GM19023 (cell line): ENCODE results near the gene ZSCAN22.
A peak's percentile ranks its signal among the peaks of the same experiment; 100 is the strongest.
"Not testable (repeated sequence)": the region's sequence is repeated elsewhere in the genome, so short reads cannot be mapped to it uniquely, and the experiment has no call there.

ENCODE experiments used
- ATAC-seq: cut with Tn5 transposase; IDR thresholded peaks from one replicate; pipeline ENCODE4 v1.9.1; 2021; ENCODE audit warnings: mild to moderate bottlenecking, moderate library complexity; ENCODE audit not compliant: unreplicated experiment

The ZSCAN22 gene

DNA sequence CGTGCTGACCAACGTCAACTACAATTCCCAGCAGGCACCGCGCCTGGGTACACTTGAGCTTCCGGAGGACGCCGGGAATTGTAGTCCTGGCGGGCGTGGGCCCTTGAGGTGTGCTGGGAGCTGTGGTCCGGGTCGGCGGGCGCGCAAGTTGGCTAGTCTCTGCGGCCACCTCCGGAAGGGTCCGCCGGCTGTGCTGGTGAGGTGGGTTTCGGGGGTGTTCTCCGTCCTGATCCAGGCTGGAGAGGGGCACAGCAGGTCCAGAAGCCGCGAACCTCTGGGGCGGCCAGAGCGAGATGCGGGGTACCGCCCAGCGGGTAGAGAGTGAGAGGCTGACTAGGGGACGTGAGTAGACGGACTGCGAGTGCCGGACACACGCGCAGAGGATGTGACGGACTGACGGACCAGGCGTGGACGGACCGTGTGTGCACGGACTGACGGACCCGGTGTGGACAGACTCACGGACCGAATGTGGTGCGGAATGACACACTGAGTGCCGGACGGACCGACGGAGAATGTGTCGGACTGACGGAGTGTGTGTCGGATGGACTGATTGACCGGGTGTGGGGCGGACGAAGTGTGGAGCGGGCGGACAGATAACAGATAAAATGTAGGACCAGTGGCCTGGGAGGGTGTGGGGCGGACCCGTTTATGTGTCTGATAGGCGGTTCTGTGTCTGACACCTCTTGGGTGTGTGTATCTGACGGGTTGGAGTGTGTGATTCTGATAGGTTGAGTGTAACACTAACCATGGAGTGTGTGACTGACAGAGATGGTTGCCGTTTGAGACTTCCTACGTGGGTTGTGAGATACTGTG is at the start of gene ZSCAN22:
ZSCAN22 (plus strand) TSS at position 81 of the 813 bp plus-strand sequence. CDS start 7,809 bp downstream, outside the sequence.
- peak; percentile 88 for ATAC-seq

DNA sequence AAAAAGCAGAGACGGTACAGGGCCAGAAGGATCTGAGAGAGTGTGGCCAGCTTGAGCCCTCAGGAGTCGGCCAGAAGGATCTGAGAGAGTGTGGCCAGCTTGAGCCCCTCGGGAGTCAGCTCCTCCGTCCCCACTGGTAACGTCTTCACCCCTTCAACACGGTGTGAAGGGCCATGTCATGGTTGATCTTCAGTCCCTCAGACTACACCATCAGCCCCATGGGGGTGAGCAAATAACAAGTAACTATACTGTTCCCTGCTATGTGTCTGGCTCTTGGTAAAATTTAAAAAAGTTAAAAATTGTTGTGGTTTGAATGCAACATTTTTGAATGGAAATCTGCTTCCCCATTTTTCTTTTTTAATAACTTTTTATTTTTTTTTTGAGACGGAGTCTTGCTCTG is 49.6 kb upstream of the ZSCAN22 start:
- ATAC-seq: no peak

DNA sequence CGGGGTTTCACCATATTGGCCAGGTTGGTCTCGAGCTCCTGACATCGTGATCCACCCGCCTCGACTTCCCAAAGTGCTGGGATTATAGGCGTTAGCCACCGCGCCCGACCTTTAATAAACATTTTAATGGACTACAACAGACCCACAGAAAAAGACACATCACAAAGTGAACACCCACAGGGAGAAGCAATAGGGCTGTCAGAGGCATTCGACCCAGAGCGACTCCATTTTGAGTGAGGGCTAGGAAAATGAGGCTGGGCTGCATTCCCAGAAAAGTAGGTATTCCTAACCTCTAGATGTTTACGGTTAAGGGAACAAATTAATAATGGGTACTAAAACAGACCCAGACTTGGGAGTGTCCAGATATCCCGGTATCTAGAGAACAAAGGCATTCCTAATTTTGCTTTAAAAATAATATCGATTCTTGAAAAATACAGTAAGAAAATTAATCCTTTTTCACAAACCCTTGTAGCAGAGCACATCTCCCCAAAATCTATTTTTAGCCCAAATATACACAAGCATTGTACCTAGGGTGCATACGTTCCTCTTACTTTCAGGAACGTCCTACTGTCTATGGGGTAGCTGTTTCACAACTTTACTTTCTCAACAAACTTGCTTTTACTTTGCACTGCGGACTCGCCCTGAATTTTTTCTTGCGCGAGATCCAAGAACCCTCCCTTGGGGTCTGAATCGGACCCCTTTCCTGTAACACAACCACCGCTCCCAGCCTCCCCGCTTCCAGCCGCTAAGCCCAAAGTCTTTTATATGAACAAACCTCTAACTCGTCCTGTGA is 48.9 kb upstream of the ZSCAN22 start:
- ATAC-seq: no peak

DNA sequence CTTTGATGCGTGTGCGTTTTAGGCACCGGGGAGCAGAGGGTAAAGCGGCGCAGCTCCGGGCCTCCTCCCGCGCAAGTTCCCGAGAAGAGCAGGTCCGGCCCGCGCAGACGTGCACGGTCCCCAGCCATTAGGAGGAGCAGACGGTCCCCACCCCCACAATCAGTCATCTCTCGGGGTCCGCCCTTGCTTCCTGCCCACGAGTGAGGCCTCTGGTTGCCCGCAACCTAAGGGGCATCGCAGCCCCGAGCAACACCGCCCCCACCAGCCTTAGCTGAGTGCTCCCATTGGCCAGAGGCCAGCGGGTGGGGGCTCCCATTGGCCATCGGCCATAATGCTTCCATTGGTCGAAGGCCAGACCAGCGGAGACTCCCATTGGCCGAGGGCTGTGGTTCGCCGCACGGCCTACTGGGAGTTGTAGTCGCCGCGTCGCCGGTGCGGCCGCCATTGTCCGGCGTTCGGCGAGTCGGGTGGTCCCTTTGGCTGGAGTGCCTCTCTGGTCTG is 48.2 kb upstream of the ZSCAN22 start, which contains the start of gene ZNF8:
ZNF8 (plus strand) TSS at position 415 of the 501 bp plus-strand sequence. CDS start 127 bp downstream, outside the sequence.
- ATAC-seq: peak; percentile 97

DNA sequence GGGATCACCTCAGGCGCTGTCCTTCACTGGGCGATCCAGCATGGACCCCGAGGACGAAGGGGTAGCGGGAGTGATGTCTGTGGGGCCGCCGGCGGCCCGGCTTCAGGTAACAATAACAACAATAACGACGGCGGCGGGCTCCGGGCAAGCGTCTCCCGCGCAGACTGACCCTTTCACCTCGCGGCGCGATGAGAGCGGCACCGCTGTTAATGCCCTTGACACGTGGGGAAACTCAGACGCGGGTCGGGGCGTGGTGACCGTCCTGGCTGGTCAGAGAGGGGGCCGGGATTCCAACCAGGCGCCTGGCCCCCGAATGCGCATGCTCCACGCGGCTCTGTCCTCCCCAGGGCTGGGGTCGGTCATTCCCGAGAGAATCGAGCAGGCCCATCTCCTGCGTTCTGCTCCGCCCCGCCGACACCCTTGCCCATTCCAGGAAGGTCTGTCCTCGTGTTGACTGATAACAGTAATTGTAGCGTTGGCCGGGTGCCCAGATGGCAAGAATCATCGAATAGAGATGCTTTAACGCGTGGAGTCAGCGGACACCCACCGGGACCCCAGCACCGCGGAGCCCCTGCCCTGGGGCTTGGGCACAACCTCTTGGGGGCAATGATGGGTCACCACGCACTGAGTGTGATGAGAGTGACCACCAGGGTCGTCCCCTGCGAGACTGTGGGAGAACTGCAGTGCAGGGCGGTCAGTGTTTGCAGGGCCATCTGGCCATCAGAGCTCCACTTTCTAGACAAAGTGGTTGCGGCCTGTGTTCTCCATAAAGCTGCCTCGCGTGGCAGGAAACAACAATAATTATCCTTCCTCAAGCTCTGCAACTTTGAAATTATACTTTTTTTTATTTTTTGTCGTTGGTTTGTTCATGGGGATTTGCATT is 47.5 kb upstream of the ZSCAN22 start:
- peak; percentile 34 for ATAC-seq

DNA sequence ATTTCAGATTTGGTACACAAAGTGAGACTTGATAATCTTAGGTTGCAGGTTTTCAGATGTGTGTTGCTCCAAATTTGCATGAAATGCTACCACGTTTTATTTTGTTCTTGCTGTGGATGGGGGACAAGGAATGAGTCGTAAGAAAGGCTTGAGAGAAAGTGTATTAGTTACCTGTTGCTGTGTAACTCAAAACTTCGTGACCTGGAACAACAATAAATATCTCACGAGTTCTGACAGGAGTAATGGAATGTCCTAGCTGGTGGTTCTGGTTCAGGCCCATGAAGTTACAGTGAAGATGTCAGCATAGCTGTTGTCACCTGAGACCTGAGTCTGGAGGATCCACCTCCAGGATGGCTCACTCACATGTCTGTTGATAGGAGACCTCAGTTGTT is 46.9 kb upstream of the ZSCAN22 start:
- no peak for ATAC-seq

DNA sequence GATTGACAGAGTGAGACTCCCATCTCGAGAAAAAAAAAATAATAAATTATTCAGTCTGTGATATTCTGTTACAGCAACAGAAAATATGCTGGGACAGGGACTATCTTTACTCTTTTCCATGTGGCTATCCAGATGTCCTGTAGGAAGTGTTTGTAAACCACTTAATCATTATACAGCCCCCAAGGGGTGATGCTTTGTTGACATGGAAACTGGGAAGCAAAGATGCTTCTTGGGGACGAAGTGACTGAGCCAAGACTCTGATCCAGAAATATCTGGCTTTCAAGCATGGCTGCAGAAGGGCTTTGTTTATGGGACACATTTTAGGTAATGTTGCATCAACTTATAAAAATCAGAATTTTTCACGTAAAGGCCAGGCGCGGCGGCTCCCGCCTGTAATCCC is 42.6 kb upstream of the ZSCAN22 start:
- no peak for ATAC-seq

DNA sequence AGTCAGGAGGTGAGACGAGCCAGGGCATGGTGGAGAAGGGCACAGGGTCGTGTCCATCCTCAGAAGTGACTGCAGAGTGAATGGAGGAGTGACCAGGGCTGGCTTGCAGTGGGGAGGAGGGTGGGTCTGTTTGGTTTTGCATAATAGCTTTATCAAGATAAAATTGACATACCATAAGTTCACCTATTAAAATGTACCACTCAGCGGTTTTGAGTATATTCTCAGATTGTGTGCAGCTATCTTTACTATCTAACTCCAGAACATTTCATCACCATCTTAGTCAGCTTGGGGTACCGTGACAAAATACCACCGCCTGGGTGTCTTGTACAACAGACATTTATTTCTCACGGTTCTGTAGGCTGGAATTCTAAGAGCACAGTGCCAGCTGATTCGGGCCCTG is 34.9 kb upstream of the ZSCAN22 start:
- ATAC-seq: no peak

DNA sequence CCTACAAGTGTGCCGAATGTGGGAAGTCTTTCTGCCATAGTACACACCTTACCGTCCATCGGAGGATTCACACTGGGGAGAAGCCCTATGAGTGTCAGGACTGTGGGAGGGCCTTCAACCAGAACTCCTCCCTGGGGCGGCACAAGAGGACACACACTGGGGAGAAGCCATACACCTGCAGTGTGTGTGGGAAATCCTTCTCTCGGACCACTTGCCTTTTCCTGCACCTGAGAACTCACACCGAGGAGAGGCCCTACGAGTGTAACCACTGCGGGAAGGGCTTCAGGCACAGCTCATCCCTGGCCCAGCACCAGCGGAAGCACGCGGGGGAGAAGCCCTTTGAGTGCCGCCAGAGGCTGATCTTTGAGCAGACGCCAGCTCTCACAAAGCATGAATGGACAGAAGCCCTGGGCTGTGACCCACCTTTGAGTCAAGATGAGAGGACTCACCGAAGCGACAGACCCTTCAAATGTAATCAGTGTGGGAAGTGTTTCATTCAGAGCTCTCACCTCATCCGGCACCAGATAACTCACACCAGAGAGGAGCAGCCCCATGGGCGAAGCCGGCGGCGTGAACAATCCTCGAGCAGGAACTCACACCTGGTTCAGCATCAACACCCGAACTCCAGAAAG is 31.9 kb upstream of the ZSCAN22 start:
- no peak for ATAC-seq

DNA sequence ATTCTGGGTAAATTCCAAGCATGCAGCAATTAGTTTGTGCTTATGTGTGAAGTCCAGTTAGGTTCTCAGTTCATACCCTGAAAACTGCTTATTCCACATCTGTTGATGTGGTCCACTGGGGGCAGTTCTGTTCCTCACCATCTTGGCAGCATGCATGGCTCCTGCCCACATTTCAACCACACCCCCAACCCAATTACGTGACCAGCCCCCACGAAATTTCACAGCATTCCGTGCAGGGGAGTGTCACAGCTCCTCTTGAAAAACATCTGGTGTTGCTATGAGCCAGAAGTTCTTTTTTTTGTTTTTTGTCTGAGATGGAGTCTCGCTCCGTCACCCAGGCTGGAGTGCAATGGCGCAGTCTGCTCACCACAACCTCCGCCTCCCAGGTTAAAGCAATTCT is 30.7 kb upstream of the ZSCAN22 start:
- ATAC-seq: no peak

DNA sequence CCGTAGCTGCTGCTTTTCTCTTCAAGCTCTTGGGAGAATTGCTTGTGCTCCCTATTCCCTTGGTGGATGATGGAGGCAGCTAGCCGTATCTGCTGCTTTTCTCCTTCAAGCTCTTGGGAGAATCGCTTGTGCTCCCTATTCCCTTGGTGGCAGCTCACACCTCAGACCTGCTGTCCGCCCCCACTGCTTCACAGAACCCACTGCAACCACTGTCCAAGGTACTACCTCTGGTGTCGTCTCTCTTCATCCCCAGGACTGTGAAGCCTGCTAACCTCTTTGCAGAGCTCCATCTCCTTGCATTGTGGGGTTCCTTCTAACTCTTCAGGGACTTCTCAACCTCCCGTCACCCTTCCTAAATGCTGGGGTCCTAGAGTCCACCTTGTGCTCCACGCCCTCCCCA is 26.2 kb upstream of the ZSCAN22 start:
- ATAC-seq: no peak

DNA sequence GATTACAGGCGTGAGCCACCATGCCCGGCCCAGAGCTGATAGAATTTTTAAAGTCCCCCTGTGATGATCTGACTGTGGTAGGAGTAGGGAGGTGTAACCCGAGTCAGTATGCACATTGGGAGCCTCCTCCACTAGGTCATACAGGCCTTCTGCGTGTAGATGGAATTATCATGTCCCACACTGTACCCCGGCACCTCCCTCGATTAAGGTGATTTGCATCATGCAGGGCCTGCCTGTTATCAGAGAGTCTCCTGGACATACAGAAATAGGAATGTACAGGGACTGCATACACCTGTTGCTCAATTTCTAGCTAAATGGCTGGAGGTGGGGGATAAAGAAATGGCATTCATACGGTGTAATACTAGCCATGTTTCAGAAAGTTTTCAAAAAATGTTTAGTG is 22.5 kb upstream of the ZSCAN22 start:
- ATAC-seq: no peak

DNA sequence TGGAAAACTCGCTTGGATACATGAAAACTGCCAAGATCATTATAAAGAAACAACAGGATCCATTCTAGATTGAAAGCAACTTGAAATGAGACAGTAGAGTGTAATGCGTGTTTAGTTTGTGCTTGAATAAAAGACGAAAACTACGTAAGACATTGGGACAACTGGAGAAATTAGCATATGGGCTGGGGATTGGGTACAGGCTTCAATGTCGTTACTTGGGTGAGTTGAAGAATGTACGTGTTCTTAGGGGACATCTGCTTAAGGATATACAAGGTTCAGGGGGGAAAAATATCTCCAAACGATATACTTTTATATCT is 22.1 kb upstream of the ZSCAN22 start:
- ATAC-seq: no peak

DNA sequence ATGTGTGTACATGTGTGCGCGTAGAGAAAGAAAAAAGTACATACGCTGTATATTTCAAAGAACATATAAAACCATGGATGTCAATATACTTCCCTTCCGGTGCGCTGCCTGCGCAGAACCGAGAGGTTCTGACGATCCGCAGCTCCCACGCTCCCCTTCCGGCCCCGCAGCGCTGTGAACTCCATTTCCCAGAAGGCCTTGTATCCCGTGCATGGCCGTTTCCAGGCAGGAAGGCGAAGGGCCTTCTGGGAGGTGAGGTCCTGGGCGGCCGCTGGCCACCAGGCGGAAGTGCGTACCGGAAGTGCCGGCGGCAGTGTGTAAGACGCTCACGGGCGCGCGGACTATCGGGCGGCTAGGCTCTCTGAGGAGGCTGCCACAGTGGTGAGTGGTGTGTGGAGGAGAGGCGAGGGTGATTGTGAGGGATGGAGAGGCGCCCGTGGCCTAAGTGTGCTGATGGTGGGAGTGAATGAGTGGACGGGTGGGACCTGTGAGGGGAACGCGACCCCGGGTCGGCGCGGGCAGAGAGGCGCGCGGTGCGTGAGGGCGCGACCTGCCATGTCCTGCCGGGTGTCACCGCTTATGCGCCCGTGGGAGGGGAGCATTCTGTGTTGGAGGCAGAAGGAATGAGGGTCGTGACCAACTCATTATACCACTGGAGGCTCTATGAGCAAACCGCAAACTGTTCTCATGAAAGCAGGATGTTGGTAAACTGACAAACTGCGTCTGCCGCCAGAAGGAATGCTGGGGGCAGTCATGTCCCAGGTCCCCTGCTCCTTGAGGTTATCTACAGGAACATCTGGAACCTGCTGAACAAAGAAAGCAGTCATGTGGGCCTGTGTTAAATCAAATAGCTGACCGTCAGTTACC is 21.5 kb upstream of the ZSCAN22 start, which contains the start of gene ERVK3-1:
ERVK3-1 (plus strand) TSS at position 313 of the 867 bp plus-strand sequence. CDS start 6,792 bp downstream, outside the sequence.
- ATAC-seq: peak; percentile 96

DNA sequence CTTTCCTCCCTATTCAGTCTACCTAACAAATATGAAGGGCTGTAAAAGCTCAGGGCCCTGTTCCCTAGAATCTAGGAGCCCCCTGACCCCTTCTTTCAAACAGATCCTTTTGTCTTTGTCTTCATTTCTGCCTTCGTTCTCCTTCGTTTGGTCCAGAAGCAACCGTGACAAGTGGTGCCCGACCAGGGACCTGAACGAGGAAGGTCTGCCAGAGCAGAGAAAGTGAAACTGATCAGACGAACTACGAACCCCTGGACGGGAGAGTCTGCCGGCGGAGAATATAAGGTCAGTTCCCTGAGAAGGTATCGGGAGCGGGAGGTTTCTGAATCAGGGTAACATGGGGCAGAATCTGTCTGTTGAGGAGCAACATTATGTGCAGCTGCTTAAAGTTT is 20.9 kb upstream of the ZSCAN22 start:
- ATAC-seq: no peak

DNA sequence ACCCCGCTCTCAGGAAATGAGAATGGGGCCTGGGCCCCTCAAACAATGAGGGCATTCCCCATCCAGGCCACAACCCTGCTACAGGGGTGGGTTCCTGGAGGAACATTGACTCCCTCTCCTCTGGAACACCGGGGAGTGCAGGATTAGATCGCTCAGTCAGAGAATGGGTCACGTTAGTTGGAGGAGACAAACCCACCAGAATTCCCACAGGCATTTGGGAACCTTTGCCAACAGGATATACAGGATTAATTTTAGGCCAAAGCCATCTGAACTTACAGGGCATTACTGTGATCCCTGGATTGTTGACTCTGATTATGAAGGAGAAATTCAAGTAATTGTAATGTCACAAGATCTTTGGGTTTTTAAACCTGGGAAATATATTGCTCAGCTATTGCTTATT is 19.1 kb upstream of the ZSCAN22 start:
- ATAC-seq: no peak

DNA sequence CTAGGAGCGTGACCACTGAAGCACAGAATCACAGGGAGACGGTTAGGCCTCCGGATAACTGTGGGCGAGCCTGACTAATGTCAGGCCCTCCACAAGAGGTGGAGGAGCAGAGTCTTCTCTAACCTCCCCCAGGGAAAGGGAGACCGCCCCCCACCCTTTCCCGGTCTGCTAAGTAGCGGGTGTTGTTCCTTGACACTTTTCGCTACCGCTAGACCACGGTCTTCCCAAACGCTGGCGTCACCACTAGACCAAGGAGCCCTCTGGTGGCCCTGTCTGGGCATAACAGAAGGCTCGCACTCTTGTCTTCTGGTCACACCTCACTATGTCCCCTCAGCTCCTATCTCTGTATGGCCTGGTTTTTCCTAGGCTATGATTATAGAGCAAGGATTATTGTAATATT is 16.1 kb upstream of the ZSCAN22 start:
- ATAC-seq: not testable (repeated sequence)

DNA sequence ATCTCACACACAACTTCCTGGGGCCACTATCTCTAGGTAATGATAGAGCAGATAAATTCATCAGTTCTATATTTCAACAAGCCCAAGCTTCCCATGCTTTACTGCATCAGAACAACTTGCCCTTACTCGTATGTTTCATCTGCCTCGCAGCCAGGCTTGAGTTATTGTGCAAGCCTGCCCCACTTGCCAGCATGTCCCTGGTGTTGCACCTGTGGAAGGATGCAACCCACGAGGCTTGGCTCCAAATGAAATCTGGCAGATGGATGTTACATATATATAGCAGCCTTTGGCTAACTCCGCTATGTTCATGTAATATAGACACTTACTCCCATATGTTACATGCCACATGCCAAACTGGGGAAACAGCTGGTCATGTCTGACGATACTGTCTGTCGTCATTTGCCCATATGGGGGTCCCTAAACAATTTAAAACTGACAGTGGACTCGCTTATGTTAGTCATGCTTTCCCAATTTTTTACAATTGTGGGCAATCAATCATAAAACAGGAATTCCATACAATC is 15.4 kb upstream of the ZSCAN22 start:
- ATAC-seq: no peak

DNA sequence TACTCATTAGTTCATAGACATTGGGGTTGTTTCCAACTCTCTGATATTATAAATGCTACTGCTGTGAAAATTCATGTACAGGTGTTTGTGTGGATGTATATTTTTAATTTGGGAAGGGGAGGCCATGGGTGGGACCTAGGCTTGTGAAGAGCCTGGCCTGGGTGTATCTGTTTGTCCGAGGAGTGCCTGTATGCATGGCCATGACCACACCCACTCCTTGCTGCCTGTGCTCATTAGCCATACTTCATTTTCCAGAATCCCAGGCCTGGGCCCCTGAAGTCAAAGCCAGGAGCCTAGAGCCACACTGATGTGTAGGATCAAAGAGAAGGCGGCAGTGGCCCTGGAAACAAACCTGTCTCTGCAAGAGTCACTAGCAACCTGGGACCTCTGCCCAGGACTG is 11.2 kb upstream of the ZSCAN22 start:
- no peak for ATAC-seq
